GM18498 (cell line): ENCODE data around the gene LY6G5B.
A peak's percentile ranks its signal among the peaks of the same experiment; 100 is the strongest.

ENCODE experiments used
- ATAC-seq: cut with Tn5 transposase; IDR thresholded peaks from one replicate; pipeline ENCODE4 v1.9.1; 2021; ENCODE audit warnings: mild to moderate bottlenecking, moderate library complexity; ENCODE audit not compliant: unreplicated experiment

LY6G5B gene

GRCh38 chr6:31669676-31670075, at the start of gene LY6G5B:
Gene LY6G5B, plus strand, starts transcription at chr6:31669976. Its CDS starts 975 bp downstream, at chr6:31670951.
- no peak for ATAC-seq

- ATAC-seq, result peak; percentile 58
Observed at GRCh38 chr6:31620586-31621319, 49.0 kb upstream of the LY6G5B start, which contains the start of gene PRRC2A. Gene PRRC2A, plus strand, starts transcription at chr6:31620715. Its CDS starts 2,075 bp downstream, at chr6:31622790.

- no peak for ATAC-seq
Observed at GRCh38 chr6:31621320-31621939, 48.3 kb upstream of the LY6G5B start.

GRCh38 chr6:31621991-31622390, 47.8 kb upstream of the LY6G5B start:
- ATAC-seq, result no peak

GRCh38 chr6:31622684-31623091, 47.1 kb upstream of the LY6G5B start:
- ATAC-seq, result no peak

- ATAC-seq, result no peak
Observed at GRCh38 chr6:31624070-31624469, 45.7 kb upstream of the LY6G5B start.

- no peak for ATAC-seq
Observed at GRCh38 chr6:31626952-31627351, 42.8 kb upstream of the LY6G5B start.

GRCh38 chr6:31627690-31628287, 42.0 kb upstream of the LY6G5B start:
- no peak for ATAC-seq

GRCh38 chr6:31629014-31629413, 40.8 kb upstream of the LY6G5B start:
- no peak for ATAC-seq

- no peak for ATAC-seq
Observed at GRCh38 chr6:31630177-31630934, 39.4 kb upstream of the LY6G5B start.

- no peak for ATAC-seq
Observed at GRCh38 chr6:31631209-31631608, 38.6 kb upstream of the LY6G5B start.

GRCh38 chr6:31631681-31632278, 38.0 kb upstream of the LY6G5B start:
- no peak for ATAC-seq

GRCh38 chr6:31632279-31632946, 37.4 kb upstream of the LY6G5B start:
- no peak for ATAC-seq

GRCh38 chr6:31633447-31633846, 36.3 kb upstream of the LY6G5B start:
- no peak for ATAC-seq

GRCh38 chr6:31634131-31634530, 35.6 kb upstream of the LY6G5B start:
- ATAC-seq, result no peak

- ATAC-seq, result no peak
Observed at GRCh38 chr6:31634969-31635575, 34.7 kb upstream of the LY6G5B start.

- ATAC-seq, result no peak
Observed at GRCh38 chr6:31636698-31637596, 32.8 kb upstream of the LY6G5B start.

- no peak for ATAC-seq
Observed at GRCh38 chr6:31639043-31639442, 30.7 kb upstream of the LY6G5B start.

- ATAC-seq, result no peak
Observed at GRCh38 chr6:31639449-31639861, 30.3 kb upstream of the LY6G5B start.
